HG02571 (cell line): Measurements from ENCODE around the gene PDHX.
A peak's percentile ranks its signal among the peaks of the same experiment; 100 is the strongest.

ENCODE experiments used
- ATAC-seq: cut with Tn5 transposase; IDR thresholded peaks from one replicate; pipeline ENCODE4 v1.9.1; 2021; ENCODE audit warnings: mild to moderate bottlenecking, moderate library complexity; ENCODE audit not compliant: unreplicated experiment

PDHX gene

GRCh38 chr11:34986883-34987520, 70.6 kb downstream of the PDHX start:
- ATAC-seq: no peak

GRCh38 chr11:34987617-34988016, 71.2 kb downstream of the PDHX start:
- ATAC-seq: no peak

- no peak for ATAC-seq
These were observed 72.2 kb downstream of the PDHX start for GRCh38 chr11:34988294-34989255.

- ATAC-seq: no peak
These were observed 74.5 kb downstream of the PDHX start for GRCh38 chr11:34990916-34991315.

GRCh38 chr11:34994854-34995253, 78.4 kb downstream of the PDHX start:
- ATAC-seq: no peak

GRCh38 chr11:34996958-34997357, 80.5 kb downstream of the PDHX start:
- no peak for ATAC-seq

- ATAC-seq: no peak
These were observed 81.6 kb downstream of the PDHX start for GRCh38 chr11:34997952-34998528.

GRCh38 chr11:34999453-34999852, 83.0 kb downstream of the PDHX start:
- ATAC-seq: no peak

GRCh38 chr11:35003186-35003585, 86.8 kb downstream of the PDHX start:
- no peak for ATAC-seq

GRCh38 chr11:35003658-35004057, 87.2 kb downstream of the PDHX start:
- no peak for ATAC-seq

GRCh38 chr11:35005141-35005780, 88.8 kb downstream of the PDHX start:
- no peak for ATAC-seq

GRCh38 chr11:35006389-35007128, 90.1 kb downstream of the PDHX start:
- ATAC-seq: peak; percentile 90

- peak; percentile 49 for ATAC-seq
These were observed 90.9 kb downstream of the PDHX start for GRCh38 chr11:35007277-35007676.

- no peak for ATAC-seq
These were observed 92.9 kb downstream of the PDHX start for GRCh38 chr11:35009191-35009943.

- ATAC-seq: no peak
These were observed 93.5 kb downstream of the PDHX start for GRCh38 chr11:35009944-35010342.

- no peak for ATAC-seq
These were observed 94.2 kb downstream of the PDHX start for GRCh38 chr11:35010654-35011053.

GRCh38 chr11:35011389-35011788, 95.0 kb downstream of the PDHX start:
- ATAC-seq: no peak

GRCh38 chr11:35011944-35012343, 95.5 kb downstream of the PDHX start:
- no peak for ATAC-seq

- peak; percentile 73 for ATAC-seq
These were observed 96.2 kb downstream of the PDHX start for GRCh38 chr11:35012467-35013191.
